ENCODE results near the gene RALGAPB.
"Not testable (repeated sequence)": the region's sequence is repeated elsewhere in the genome, so short reads cannot be mapped to it uniquely, and the experiment has no call there.

The RALGAPB gene

GRCh38 chr20:38435555-38435939 is 37.1 kb upstream of the RALGAPB start:
- H3K4me3 Mint-ChIP-seq, result peak overlapping the region; percentile 91
- no peaks in the 10 kb centered on the region for H3K9me3 Mint-ChIP-seq
- H3K27me3 Mint-ChIP-seq (ENCODE audit: low read depth), result peaks cover 4% of the 10 kb centered on the region
- H3K4me1 Mint-ChIP-seq (ENCODE audit: low read depth), result peaks cover 32% of the 10 kb centered on the region
- peak overlapping the region; percentile 90 for H3K27ac Mint-ChIP-seq
- H3K36me3 Mint-ChIP-seq (ENCODE audit: low read depth), result peaks cover 35% of the 10 kb centered on the region

GRCh38 chr20:38437796-38438195 is 34.8 kb upstream of the RALGAPB start:
- no peaks in the 10 kb centered on the region for H3K9me3 Mint-ChIP-seq
- peaks cover 5% of the 10 kb centered on the region for H3K27me3 Mint-ChIP-seq (ENCODE audit: low read depth)
- no peak overlapping the region for H3K27ac Mint-ChIP-seq
- peaks cover 15% of the 10 kb centered on the region for H3K36me3 Mint-ChIP-seq (ENCODE audit: low read depth)
- no peak overlapping the region for H3K4me3 Mint-ChIP-seq
- peaks cover 16% of the 10 kb centered on the region for H3K4me1 Mint-ChIP-seq (ENCODE audit: low read depth)

GRCh38 chr20:38441110-38441509 is 31.5 kb upstream of the RALGAPB start:
- H3K36me3 Mint-ChIP-seq (ENCODE audit: low read depth); H3K4me1 Mint-ChIP-seq (ENCODE audit: low read depth); H3K4me3 Mint-ChIP-seq; H3K9me3 Mint-ChIP-seq; H3K27me3 Mint-ChIP-seq (ENCODE audit: low read depth); H3K27ac Mint-ChIP-seq: not testable (repeated sequence)

GRCh38 chr20:38441916-38442315 is 30.7 kb upstream of the RALGAPB start:
- no peak overlapping the region for H3K27ac Mint-ChIP-seq
- no peak overlapping the region for H3K4me3 Mint-ChIP-seq
- H3K4me1 Mint-ChIP-seq (ENCODE audit: low read depth), result peaks cover 7% of the 10 kb centered on the region
- H3K27me3 Mint-ChIP-seq (ENCODE audit: low read depth), result peaks cover 7% of the 10 kb centered on the region
- peaks cover 1% of the 10 kb centered on the region for H3K36me3 Mint-ChIP-seq (ENCODE audit: low read depth)
- H3K9me3 Mint-ChIP-seq, result no peaks in the 10 kb centered on the region

GRCh38 chr20:38445381-38445796 is 27.3 kb upstream of the RALGAPB start:
- Mint-ChIP-seq H3K36me3 (ENCODE audit: low read depth) (peaks cover 13% of the 10 kb centered on the region), H3K4me1 (ENCODE audit: low read depth) (peaks cover 21% of the 10 kb centered on the region), H3K9me3 (no peaks in the 10 kb centered on the region), H3K27ac (no peak overlapping the region), H3K27me3 (ENCODE audit: low read depth) (peaks cover 4% of the 10 kb centered on the region), H3K4me3 (no peak overlapping the region)

GRCh38 chr20:38445901-38446425 is 26.7 kb upstream of the RALGAPB start:
- Mint-ChIP-seq H3K27me3 (ENCODE audit: low read depth) (peaks cover 4% of the 10 kb centered on the region), H3K4me1 (ENCODE audit: low read depth) (peaks cover 21% of the 10 kb centered on the region), H3K9me3 (no peaks in the 10 kb centered on the region), H3K27ac (peak overlapping the region; percentile 68), H3K4me3 (peak overlapping the region; percentile 86), H3K36me3 (ENCODE audit: low read depth) (peaks cover 19% of the 10 kb centered on the region)

GRCh38 chr20:38446441-38447209 is 26.0 kb upstream of the RALGAPB start:
- peaks cover 4% of the 10 kb centered on the region for H3K27me3 Mint-ChIP-seq (ENCODE audit: low read depth)
- peak overlapping the region; percentile 69 for H3K27ac Mint-ChIP-seq
- peak overlapping the region; percentile 86 for H3K4me3 Mint-ChIP-seq

GRCh38 chr20:38447251-38447661 is 25.4 kb upstream of the RALGAPB start:
- no peaks in the 10 kb centered on the region for H3K9me3 Mint-ChIP-seq
- peaks cover 19% of the 10 kb centered on the region for H3K36me3 Mint-ChIP-seq (ENCODE audit: low read depth)
- peak overlapping the region; percentile 69 for H3K27ac Mint-ChIP-seq
- H3K4me3 Mint-ChIP-seq, result peak overlapping the region; percentile 86
- peaks cover 4% of the 10 kb centered on the region for H3K27me3 Mint-ChIP-seq (ENCODE audit: low read depth)
- peaks cover 21% of the 10 kb centered on the region for H3K4me1 Mint-ChIP-seq (ENCODE audit: low read depth)

More at GRCh38 chr20:38446441-38447209, 26.0 kb upstream of the RALGAPB start:
- Mint-ChIP-seq H3K36me3 (ENCODE audit: low read depth) (peaks cover 19% of the 10 kb centered on the region), H3K4me1 (ENCODE audit: low read depth) (peaks cover 21% of the 10 kb centered on the region), H3K9me3 (no peaks in the 10 kb centered on the region)

- Mint-ChIP-seq H3K9me3 (no peaks in the 10 kb centered on the region), H3K27ac (peak overlapping the region; percentile 69), H3K36me3 (ENCODE audit: low read depth) (peaks cover 20% of the 10 kb centered on the region), H3K4me1 (ENCODE audit: low read depth) (peaks cover 21% of the 10 kb centered on the region), H3K27me3 (ENCODE audit: low read depth) (no peaks in the 10 kb centered on the region), H3K4me3 (peak overlapping the region; percentile 86)
Observed at GRCh38 chr20:38447931-38448675, 24.5 kb upstream of the RALGAPB start.

- no peaks in the 10 kb centered on the region for H3K9me3 Mint-ChIP-seq
- H3K27ac Mint-ChIP-seq, result no peak overlapping the region
- no peaks in the 10 kb centered on the region for H3K27me3 Mint-ChIP-seq (ENCODE audit: low read depth)
- peaks cover 20% of the 10 kb centered on the region for H3K36me3 Mint-ChIP-seq (ENCODE audit: low read depth)
- peaks cover 21% of the 10 kb centered on the region for H3K4me1 Mint-ChIP-seq (ENCODE audit: low read depth)
- no peak overlapping the region for H3K4me3 Mint-ChIP-seq
Observed at GRCh38 chr20:38449046-38449445, 23.6 kb upstream of the RALGAPB start.

- H3K27me3 Mint-ChIP-seq (ENCODE audit: low read depth), result no peaks in the 10 kb centered on the region
- H3K36me3 Mint-ChIP-seq (ENCODE audit: low read depth), result peaks cover 19% of the 10 kb centered on the region
- no peaks in the 10 kb centered on the region for H3K9me3 Mint-ChIP-seq
- H3K4me1 Mint-ChIP-seq (ENCODE audit: low read depth), result peaks cover 21% of the 10 kb centered on the region
- no peak overlapping the region for H3K27ac Mint-ChIP-seq
- no peak overlapping the region for H3K4me3 Mint-ChIP-seq
Observed at GRCh38 chr20:38450412-38450975, 22.1 kb upstream of the RALGAPB start.

GRCh38 chr20:38452880-38453624 is 19.6 kb upstream of the RALGAPB start:
- peaks cover 6% of the 10 kb centered on the region for H3K27me3 Mint-ChIP-seq (ENCODE audit: low read depth)
- no peak overlapping the region for H3K27ac Mint-ChIP-seq
- H3K4me1 Mint-ChIP-seq (ENCODE audit: low read depth), result peaks cover 8% of the 10 kb centered on the region
- no peaks in the 10 kb centered on the region for H3K9me3 Mint-ChIP-seq
- peaks cover 15% of the 10 kb centered on the region for H3K36me3 Mint-ChIP-seq (ENCODE audit: low read depth)
- H3K4me3 Mint-ChIP-seq, result no peak overlapping the region

- peaks cover 6% of the 10 kb centered on the region for H3K27me3 Mint-ChIP-seq (ENCODE audit: low read depth)
- peaks cover 15% of the 10 kb centered on the region for H3K36me3 Mint-ChIP-seq (ENCODE audit: low read depth)
- no peak overlapping the region for H3K4me3 Mint-ChIP-seq
- H3K9me3 Mint-ChIP-seq, result no peaks in the 10 kb centered on the region
- no peak overlapping the region for H3K27ac Mint-ChIP-seq
- peaks cover 2% of the 10 kb centered on the region for H3K4me1 Mint-ChIP-seq (ENCODE audit: low read depth)
Observed at GRCh38 chr20:38453941-38454340, 18.7 kb upstream of the RALGAPB start.
